MM.1S (cell line): ENCODE measurements around the gene EPN1.

Source experiments
- EZH2 ChIP-seq: fragments of 300-600 bp; sonication (generic); optimal IDR thresholded peaks from 2 replicates; pipeline ENCODE3; 2017; ENCODE audit warnings: low read depth, mild to moderate bottlenecking, antibody characterized with exemption, low read length, mixed read lengths
- TF ChIP-seq, protein P1 (sequence below): fragments of 300-600 bp; sonication (generic); IDR thresholded peaks from 2 replicates; pipeline ENCODE4 v1.5.1; 2016; ENCODE audit warnings: antibody characterized with exemption, low read length, mixed read lengths

DNA sequence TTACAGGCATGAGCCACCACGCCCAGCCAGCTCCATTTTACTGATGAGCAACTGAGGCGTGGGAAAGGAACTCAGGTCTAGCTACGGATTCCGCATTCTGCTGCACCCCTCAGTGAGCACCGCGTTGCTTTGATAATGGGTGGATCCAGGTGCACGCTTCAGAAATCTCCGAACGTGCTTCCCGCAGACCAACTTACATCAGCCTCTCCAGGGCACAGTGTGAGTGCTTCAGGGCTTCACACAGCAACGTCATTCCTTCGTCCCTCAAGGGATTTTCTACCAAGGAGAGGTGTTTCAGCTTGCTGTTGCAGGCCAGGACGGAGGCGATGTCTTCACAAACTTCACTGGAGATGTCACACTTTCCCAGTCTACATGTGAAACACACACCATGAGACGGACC lies 41.5 kb downstream of the EPN1 start:
- TF ChIP-seq, protein P1, sequence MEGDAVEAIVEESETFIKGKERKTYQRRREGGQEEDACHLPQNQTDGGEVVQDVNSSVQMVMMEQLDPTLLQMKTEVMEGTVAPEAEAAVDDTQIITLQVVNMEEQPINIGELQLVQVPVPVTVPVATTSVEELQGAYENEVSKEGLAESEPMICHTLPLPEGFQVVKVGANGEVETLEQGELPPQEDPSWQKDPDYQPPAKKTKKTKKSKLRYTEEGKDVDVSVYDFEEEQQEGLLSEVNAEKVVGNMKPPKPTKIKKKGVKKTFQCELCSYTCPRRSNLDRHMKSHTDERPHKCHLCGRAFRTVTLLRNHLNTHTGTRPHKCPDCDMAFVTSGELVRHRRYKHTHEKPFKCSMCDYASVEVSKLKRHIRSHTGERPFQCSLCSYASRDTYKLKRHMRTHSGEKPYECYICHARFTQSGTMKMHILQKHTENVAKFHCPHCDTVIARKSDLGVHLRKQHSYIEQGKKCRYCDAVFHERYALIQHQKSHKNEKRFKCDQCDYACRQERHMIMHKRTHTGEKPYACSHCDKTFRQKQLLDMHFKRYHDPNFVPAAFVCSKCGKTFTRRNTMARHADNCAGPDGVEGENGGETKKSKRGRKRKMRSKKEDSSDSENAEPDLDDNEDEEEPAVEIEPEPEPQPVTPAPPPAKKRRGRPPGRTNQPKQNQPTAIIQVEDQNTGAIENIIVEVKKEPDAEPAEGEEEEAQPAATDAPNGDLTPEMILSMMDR: no peak
- no peak for TF ChIP-seq EZH2
